HG03280 (cell line): Measurements from ENCODE around the gene LRRC18.

Experiments used
- ATAC-seq: cut with Tn5 transposase; IDR thresholded peaks from one replicate; pipeline ENCODE4 v1.9.1; 2021; ENCODE audit warnings: mild to moderate bottlenecking, moderate library complexity; ENCODE audit not compliant: unreplicated experiment

Gene LRRC18

DNA sequence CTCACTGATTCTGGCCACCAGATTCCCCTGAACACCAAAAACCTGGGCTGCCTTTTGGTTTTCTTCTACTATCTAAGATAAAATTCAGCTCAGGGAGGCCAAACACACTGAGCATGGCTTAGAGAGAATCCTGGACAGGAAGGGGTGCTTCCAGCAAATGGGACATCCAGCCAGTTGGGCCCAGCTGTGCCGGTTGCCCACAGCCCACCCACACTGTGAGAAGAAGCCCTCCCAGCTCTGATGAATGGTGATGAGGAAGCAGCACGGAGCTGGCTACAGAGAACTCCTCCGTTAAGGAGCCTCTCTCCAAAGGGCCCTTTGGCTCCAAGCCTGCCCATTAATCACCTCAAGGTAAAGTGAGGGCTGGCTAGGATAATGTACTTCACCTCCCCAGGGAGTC lies 15.9 kb downstream of the LRRC18 start:
- no peak for ATAC-seq

- ATAC-seq, result no peak
These were observed 26.0 kb downstream of the LRRC18 start for GRCh38 chr10:48913674-48914073.

DNA sequence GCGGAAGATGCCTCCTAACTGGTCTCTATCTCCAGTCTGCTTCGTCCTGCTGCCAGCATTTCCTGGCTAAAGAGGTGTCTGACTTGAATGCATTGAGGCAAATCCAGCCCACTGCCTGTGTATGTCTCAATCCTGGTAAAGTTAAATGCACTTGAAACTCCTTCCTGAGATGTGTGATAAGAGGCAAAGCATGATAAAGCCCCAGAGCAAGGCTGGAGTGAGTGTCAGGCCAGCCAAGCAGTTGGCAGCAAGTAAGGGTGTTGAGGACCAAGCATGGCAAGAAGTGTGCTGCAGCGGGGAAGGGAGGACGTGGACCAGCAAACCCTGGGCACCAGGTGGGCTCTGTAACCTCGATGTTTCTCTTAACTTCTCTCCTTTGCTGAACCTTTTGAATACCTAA lies 29.1 kb downstream of the LRRC18 start:
- no peak for ATAC-seq

DNA sequence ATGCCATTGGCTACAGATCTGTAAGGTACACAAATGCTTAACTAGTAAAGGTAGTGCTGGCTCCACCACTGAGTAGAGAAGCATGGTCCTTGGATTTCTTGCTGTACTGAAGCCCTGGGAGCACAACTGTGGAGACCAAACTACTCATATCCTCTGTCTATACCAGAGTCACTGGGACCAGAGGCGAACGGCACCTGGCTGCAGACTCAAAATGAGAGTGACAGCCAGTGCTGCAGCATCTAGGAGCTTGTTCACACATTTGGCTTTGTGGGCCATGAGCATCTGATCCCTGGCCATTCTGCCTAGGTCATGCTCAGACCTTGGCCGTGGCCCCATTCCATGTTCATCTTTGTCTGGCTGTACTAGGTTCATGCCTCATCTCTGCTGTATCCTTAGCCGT lies 31.9 kb downstream of the LRRC18 start:
- ATAC-seq, result no peak

DNA sequence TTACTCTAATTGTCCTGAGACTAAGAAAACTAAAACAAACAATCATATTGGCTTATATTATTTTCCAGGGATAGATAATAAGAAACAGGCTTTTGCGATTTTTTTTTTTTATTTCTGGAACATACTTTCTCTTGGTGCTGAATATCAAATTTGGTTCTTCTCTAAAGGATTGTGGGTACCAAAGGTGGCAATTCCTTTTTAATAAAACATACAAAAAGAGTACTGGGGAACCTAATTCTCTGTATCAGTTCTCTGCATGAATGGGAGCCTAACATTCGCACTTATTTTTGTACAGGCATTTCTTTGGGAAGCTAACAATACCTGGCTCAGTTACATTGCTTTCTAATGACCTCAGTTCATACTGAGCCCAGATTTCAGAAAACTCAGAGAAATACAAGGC lies 32.8 kb downstream of the LRRC18 start:
- no peak for ATAC-seq

GRCh38 chr10:48905311-48905710 lies 34.3 kb downstream of the LRRC18 start:
- ATAC-seq, result no peak

DNA sequence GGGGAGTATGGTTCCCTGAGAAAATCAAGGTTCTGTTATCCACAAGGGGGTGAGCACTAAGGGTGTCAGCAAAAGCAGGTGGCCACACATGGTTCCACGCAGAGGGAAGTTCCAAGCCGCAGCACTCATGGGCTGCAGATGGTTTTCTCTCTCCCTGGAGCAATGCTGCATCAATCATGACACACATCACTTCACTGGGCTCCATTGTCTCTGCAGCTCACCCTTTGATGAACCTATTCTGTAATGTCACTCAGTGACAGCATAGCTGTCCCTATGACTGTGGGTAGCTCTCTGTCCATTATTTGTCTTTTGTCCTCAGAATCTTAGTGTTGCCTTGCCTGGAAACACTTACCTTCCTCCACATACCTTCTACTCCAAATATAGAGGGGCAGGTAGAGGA lies 34.8 kb downstream of the LRRC18 start:
- no peak for ATAC-seq

DNA sequence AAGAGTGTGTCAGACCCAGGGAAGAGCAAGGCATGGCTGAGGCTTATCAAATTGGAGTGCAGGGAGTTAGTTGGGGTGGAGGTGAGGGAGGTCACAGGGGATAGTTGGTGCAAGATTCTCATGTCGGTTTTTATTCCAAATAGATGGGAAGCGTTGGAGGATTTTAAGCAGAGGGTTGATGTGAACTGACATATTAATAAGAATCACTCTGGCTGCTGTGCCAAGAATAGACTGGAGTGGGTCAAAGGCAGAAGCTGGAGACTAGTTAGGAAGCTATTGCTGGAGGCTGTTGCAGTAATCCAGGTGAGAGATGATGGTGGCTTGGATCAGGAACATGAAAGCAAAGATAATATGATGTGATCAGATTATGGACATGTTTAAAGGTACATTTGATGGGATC lies 36.5 kb downstream of the LRRC18 start:
- ATAC-seq, result no peak

DNA sequence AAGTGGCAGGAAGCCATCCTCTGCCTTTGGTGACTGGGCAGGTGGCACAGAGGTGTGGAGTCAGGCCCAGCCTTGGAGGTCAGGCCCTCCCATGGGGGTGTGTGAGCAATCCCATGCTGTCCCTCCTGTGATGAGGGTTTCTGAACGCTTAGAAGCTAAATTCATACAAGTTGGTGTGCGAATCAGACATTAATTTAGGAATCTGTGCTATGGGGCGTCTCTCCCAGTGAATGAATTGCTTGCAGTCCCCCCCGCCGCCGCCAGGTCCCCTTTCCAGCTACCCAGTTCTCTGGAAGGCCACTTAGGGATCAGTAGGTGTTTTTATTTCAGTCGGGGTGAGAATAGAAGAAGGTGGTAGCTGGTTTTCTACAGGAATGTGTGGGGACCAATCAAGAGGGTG lies 37.5 kb downstream of the LRRC18 start:
- no peak for ATAC-seq

DNA sequence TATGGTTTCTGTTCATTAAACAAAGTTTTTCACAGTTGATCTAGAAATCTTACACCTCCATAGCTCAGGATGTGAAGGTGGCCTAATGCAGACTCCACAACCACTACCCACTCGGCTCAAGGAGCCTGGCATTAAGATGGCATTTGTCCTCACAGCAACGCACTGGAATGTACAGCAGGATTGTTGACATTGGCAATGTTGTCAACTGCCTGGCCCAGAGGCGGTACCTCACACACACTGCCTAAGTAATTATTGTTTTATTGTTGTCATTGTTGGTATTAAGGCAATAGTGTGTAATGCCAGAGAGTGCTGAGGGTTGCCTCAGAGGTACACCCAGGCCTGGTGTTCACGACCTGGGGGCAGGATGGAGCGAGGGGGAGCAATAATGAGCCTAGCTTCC lies 38.3 kb downstream of the LRRC18 start:
- ATAC-seq, result no peak

GRCh38 chr10:48900371-48900801 lies 39.3 kb downstream of the LRRC18 start:
- no peak for ATAC-seq

DNA sequence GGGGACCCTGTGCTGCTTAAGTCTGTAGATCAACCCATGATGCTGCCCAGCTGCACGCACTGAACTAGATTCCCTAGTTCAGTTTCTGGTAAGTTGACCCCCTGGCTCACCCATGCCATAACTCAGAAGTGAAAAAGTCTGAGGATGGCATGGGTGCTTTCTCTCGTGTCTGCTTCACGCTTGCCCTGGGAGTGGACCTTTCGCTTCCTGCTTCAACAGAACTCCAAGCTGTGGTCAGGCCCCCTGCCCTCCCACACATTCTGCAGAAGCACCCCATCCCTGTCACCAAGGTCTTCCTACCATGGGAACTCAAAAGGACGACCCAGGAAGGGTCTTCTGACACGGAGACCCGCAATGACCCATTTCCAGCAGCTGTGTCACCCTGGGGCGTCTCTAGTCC lies 39.9 kb downstream of the LRRC18 start:
- no peak for ATAC-seq

DNA sequence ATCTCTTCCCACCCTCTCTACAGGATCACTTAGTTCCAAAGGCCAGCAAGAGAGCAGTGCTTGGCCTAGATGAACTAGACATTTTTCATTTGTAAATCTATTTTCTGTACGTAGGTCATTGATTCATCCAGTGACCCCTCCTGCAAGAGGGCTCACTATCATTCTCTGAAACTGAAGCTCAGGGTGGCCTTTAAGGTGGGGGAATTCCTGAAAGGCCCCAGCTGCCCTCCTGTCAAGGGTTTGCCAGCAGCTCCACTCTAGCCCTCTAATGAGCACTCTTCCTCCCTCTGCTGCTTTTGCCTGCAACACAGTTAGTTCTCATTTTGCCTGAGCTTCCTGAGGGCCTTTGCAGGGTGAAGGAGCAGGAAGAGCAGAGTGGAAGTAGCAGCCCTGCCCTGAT lies 41.2 kb downstream of the LRRC18 start:
- ATAC-seq, result no peak

DNA sequence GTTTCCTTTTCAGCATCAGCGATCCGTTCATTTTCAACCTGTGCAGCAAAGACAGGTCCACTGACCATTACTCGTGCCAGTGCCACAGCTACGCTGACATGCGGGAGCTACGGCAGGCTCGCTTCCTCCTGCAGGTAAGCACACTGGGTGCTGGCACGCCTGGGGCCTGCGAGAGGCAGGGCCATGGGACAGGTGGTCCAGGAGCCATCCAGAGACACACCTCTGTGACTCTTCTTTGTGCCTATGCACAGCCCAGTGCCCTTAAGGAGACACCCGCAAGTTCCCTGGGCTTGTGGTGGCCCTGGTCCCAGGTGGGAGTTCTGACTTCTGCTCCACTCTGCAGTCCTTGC lies 42.2 kb downstream of the LRRC18 start:
- no peak for ATAC-seq

GRCh38 chr10:48896756-48897440 lies 42.7 kb downstream of the LRRC18 start:
- ATAC-seq, result no peak

- no peak for ATAC-seq
These were observed 43.8 kb downstream of the LRRC18 start for GRCh38 chr10:48895803-48896195.

DNA sequence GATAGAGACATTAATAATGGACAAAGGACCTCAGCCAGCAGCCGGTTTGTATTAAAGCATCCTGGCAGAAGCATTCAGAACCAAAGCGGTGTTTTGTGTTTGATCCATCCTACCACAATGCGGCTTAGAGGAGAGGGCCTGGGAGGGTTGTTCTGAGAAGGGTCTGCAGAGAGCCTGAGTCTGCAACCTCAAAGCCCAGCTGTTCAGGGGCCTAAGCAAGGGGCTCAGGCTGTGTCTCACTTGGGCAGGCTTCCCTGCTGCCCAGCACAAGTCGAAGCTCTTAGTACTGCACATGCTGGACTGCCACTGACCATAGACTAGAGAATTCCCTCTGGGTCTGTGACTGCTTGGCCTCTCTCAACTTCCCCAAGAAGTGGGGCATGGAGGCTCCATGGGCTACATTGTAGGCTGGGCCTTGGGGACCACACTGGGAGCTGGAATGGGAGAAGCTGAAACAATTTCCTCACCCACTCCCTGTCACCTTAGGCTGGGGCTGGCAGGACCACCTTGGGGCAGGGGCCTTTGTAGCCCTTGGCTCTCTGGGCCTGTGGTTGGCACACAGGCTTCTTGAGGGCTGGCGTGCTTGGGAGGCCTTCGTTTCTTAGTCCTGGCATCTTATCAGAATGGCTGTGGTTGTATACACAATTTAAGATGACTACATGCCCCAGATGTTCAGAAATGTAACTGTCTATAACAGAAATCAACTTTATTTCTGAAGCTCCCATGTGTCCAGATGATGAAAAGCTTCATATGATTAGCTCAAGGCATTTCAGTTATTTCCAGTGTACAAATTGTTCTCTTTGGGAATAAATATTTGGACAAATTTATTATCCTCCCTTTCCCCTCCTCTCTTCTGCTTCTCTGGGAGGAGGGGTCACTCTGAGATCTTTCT lies 44.5 kb downstream of the LRRC18 start:
- no peak for ATAC-seq

DNA sequence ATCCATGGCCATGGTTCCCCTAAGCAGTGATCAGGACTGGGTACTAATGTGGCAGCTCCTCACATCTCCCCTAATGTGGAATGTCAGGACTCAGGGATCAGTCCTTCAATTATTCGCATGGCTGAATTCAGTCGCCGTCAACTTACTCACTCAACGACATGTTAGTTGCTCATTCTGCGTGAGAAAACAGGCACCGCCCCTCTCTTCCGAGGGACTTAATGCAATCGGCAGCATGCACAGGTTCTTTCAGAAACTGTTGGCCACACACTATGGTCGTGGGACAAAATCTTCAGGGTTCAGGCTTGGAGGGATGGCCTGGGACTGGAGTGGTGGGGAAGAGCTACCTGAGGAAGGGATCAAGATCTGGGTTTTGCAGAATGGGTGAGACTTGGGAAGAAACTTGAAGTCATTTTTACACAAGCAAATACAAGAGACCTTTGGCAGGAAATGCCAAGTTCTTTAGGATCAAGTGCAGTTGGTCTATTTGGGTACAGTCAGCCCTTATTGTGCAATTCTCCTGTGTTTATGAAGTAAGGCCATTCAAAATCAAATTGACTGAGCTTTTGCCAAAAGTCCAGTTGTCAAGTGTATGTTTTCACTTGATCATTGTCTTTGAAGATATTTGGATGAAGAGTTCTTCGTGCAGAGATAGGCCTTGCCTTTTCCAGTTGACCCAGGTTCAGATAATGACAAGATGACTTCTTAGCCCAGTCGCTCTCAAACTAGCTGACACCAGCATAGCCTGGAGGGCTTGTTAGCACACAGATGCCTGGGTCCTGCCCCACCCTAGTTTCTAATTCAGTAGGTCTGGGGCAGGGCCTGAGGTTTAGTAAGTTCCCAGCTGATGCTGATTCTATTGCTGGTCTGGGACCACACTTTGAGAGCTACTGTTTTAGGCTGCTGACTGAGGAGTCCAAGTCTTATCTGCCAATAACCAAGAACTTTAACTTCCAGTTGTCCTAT lies 48.5 kb downstream of the LRRC18 start:
- ATAC-seq, result no peak

- no peak for ATAC-seq
These were observed 51.7 kb downstream of the LRRC18 start for GRCh38 chr10:48887982-48888381.

GRCh38 chr10:48885376-48885775 lies 54.3 kb downstream of the LRRC18 start:
- no peak for ATAC-seq
